GM23338 (cell line): Measurements from ENCODE around the gene KLKB1. TPM values are rescaled to one million over a fixed set of nuclear protein-coding genes. Genes with fewer than 3 reads are reported as not detected.

Source experiments
- ATAC-seq: fragments of 200-7000 bp; cut with Tn5 transposase; 3 replicates; pipeline ENCODE4 v1.9.1; 2020
- DNase-seq: peaks from one replicate; pipeline ENCODE4 v3.0.0-alpha.2; 2015; ENCODE audit warnings: low spot score
- H2AFZ ChIP-seq: fragments of 200-600 bp; sonication (generic); 2 replicates; pipeline ENCODE4 v1.8.0; 2016; ENCODE audit warnings: antibody characterized with exemption, mild to moderate bottlenecking, moderate library complexity
- H3F3A ChIP-seq: fragments of 200-600 bp; sonication (generic); replicated peaks from 2 replicates; pipeline ENCODE4 v1.8.0; 2017; ENCODE audit warnings: antibody characterized with exemption, mixed run types, low read depth
- H3K27ac ChIP-seq: fragments of 200-600 bp; sonication (generic); 2 replicates; pipeline ENCODE4 v1.6.1; 2016; ENCODE audit warnings: low read depth
- H3K27me3 ChIP-seq: fragments of 200-600 bp; sonication (generic); 2 replicates; pipeline ENCODE4 v1.8.0; 2016; ENCODE audit warnings: mild to moderate bottlenecking, mixed run types, moderate library complexity; ENCODE audit not compliant: insufficient read depth
- H3K36me3 ChIP-seq: fragments of 200-600 bp; sonication (generic); 2 replicates; pipeline ENCODE4 v1.8.0; 2016; ENCODE audit warnings: mild to moderate bottlenecking; ENCODE audit not compliant: insufficient read depth
- H3K4me1 ChIP-seq: fragments of 200-600 bp; sonication (generic); 2 replicates; pipeline ENCODE4 v1.8.0; 2016; ENCODE audit warnings: mild to moderate bottlenecking, moderate library complexity; ENCODE audit not compliant: insufficient read depth
- H3K4me2 ChIP-seq: fragments of 200-600 bp; sonication (generic); 2 replicates; pipeline ENCODE4 v1.7.1; 2017; ENCODE audit warnings: mixed run types
- H3K4me3 ChIP-seq: fragments of 200-600 bp; sonication (generic); 2 replicates; pipeline ENCODE4 v1.6.1; 2016; ENCODE audit warnings: mixed run types
- H3K79me2 ChIP-seq: fragments of 200-600 bp; sonication (generic); replicated peaks from 2 replicates; pipeline ENCODE4 v1.8.0; 2017; ENCODE audit warnings: mild to moderate bottlenecking; ENCODE audit not compliant: insufficient read depth
- H3K9me2 ChIP-seq: fragments of 200-600 bp; sonication (generic); 2 replicates; pipeline ENCODE4 v1.8.0; 2017; ENCODE audit not compliant: insufficient read depth
- H4K20me1 ChIP-seq: fragments of 200-600 bp; sonication (generic); replicated peaks from 2 replicates; pipeline ENCODE4 v1.8.0; 2017; ENCODE audit warnings: mild to moderate bottlenecking; ENCODE audit not compliant: insufficient read depth
- H3K27ac Mint-ChIP-seq: 2 replicates; pipeline ENCODE4 v1.8.0; 2020; ENCODE audit warnings: inconsistent platforms, mild to moderate bottlenecking, moderate library complexity, mixed read lengths
- H3K27me3 Mint-ChIP-seq: 3 replicates; pipeline ENCODE4 v1.8.0; 2022; ENCODE audit warnings: low read depth, mild to moderate bottlenecking, moderate library complexity, mixed read lengths, inconsistent platforms; ENCODE audit not compliant: insufficient read depth, poor library complexity
- H3K36me3 Mint-ChIP-seq: 3 replicates; pipeline ENCODE4 v1.8.0; 2021; ENCODE audit warnings: low read depth, mild to moderate bottlenecking, inconsistent platforms, moderate library complexity, mixed read lengths
- H3K4me1 Mint-ChIP-seq: 3 replicates; pipeline ENCODE4 v1.8.0; 2020; ENCODE audit warnings: mild to moderate bottlenecking, inconsistent platforms, mixed read lengths
- H3K4me3 Mint-ChIP-seq: 3 replicates; pipeline ENCODE4 v1.8.0; 2021; ENCODE audit warnings: moderate library complexity, mild to moderate bottlenecking, inconsistent platforms, mixed read lengths
- H3K9me3 Mint-ChIP-seq: 3 replicates; pipeline ENCODE4 v1.8.0; 2020; ENCODE audit warnings: moderate library complexity, mild to moderate bottlenecking, inconsistent platforms, mixed read lengths
- ETS1 ChIP-seq: IDR thresholded peaks from 2 replicates; pipeline ENCODE4 v1.6.1; 2016; ENCODE audit warnings: antibody characterized with exemption
- JUNB ChIP-seq: IDR thresholded peaks from one replicate; pipeline ENCODE4 v1.6.1; 2016; ENCODE audit warnings: antibody characterized with exemption; ENCODE audit not compliant: unreplicated experiment
- NANOG ChIP-seq: IDR thresholded peaks from 2 replicates; pipeline ENCODE4 v1.6.1; 2016; ENCODE audit warnings: antibody characterized with exemption, borderline replicate concordance
- ZNF331 ChIP-seq: fragments of 250-450 bp; sonication (Bioruptor Pico); IDR thresholded peaks from 2 replicates; pipeline ENCODE4 v1.5.0; 2020; ENCODE audit warnings: low read depth, mild to moderate bottlenecking, moderate library complexity
- polyA plus RNA-seq: library from polyadenylated mRNA; unstranded; fragments of >200 nt; fragmentation: Nextera tagmentation; extraction: Ambion mirVana; gene quantifications from 2 replicates; pipeline ENCODE4 v1.2.1, GENCODE V29; 2016
- total RNA-seq: library from RNA; depleted of rRNA; stranded (reverse); fragments of >200 nt; shearing (Covaris generic); gene quantifications from 2 replicates; pipeline ENCODE4 v1.2.3, GENCODE V29; 2014
- TF ChIP-seq, protein P1 (sequence below), 2 experiments: fragments of 200-600 bp in 1 of 2; sonication (generic) in 1 of 2; conservative IDR thresholded peaks; 2 replicates each; pipeline versions ENCODE4 v1.5.1 to v1.6.1; 2016 to 2017; ENCODE audit warnings: antibody characterized with exemption in 2 of 2, low read depth in 2 of 2, mild to moderate bottlenecking in 2 of 2, moderate library complexity in 1 of 2

Gene KLKB1
- total and polyA plus RNA-seq, 2 experiments from 2014 or later = 8.6 to 10.9 TPM

DNA sequence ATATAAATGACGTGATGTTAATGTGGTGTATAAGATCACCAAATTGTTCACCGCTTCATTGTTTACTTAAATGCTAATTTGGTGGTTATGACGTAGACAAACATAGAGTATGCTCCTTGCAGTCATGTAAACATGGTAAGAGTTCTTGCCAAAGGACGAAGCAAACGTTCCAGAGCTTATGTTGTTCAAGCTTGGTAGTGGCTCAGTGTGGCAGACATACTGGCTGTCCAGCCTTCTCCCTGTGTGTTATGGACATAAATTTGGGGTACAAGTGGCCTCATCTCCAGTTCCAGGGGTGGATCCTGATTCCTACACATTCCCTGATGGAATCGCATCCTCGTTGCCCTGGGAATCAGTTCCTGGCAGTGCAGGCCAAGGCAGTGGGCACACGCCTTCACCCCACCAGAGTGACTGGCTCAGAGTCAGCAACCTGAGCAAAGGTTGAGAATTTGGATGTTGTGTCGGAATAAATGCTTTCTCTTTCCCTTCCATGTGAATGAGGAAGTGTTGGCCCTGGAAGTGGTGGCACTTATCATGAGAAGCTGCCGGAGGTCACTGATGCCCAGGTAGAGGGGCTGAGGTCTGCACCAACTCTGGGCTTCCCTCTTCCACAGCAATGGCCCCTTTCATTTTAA, 64.1 kb downstream of the KLKB1 start:
- Histone ChIP-seq H3K9me2 (no peaks in the 10 kb centered on the region), H3K79me2 (no peaks in the 10 kb centered on the region), H3K36me3 (no peaks in the 10 kb centered on the region), H3K4me1 (0 out of 2 replicates have a peak, but pooled peaks cover 4% of the 10 kb centered on the region), H2AFZ (peak overlapping the region; percentile 38; the same call in 1 of the 2 replicates), H3K27ac (no peak overlapping the region), H3K4me3 (no peak overlapping the region), H3K27me3 (no peaks in the 10 kb centered on the region), H3F3A (0 out of 2 replicates have a peak, but pooled peaks cover 3% of the 10 kb centered on the region), H3K4me2 (no peak overlapping the region), H4K20me1 (no peaks in the 10 kb centered on the region)
- Mint-ChIP-seq H3K9me3 (no peaks in the 10 kb centered on the region), H3K4me3 (no peak overlapping the region), H3K36me3 (no peaks in the 10 kb centered on the region), H3K27ac (0 out of 2 replicates have a peak overlapping the region, but pooled peaks have one; percentile 6), H3K27me3 (peaks cover 7% of the 10 kb centered on the region), H3K4me1 (peaks cover 6% of the 10 kb centered on the region; the same call in 2 of the 3 replicates)
- TF ChIP-seq NANOG = no peak
- DNase-seq = no peak
- ATAC-seq = no peak

DNA sequence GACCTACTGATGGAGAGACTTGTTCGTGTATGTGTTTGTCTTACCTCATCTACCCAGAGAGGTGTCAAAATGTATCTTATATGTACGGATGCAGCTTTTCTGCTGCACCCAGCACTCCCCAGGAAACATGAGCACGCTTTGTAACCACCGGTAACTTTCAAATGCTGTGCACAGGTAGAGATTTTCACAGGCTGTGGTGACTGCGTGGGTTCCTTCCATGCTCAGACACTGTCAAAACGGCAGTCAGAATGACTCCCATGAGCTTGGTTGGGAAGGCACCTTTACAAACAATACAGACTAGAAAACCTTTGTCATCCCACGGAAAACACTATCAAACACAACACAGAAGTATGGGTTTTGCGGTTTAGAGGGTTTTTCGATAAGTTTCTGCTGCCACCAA, 66.9 kb downstream of the KLKB1 start:
- Histone ChIP-seq H3K27me3 (peaks cover 6% of the 10 kb centered on the region; the same call in 1 of the 2 replicates), H3F3A (peaks cover 3% of the 10 kb centered on the region; the same call in 1 of the 2 replicates), H3K36me3 (no peaks in the 10 kb centered on the region), H3K27ac (no peak overlapping the region), H4K20me1 (no peaks in the 10 kb centered on the region), H3K4me3 (no peak overlapping the region), H2AFZ (peak overlapping the region; percentile 87; the same call in 1 of the 2 replicates), H3K9me2 (no peaks in the 10 kb centered on the region), H3K4me1 (peaks cover 9% of the 10 kb centered on the region; the same call in 1 of the 2 replicates), H3K79me2 (no peaks in the 10 kb centered on the region), H3K4me2 (no peak overlapping the region)
- TF ChIP-seq ZNF331 (CRISPR knock-in tag) = no peak
- TF ChIP-seq ETS1 = no peak
- no peak for TF ChIP-seq JUNB
- no peaks in the 10 kb centered on the region for H3K36me3 Mint-ChIP-seq
- no peak overlapping the region; the same call in 1 of the 2 replicates for H3K27ac Mint-ChIP-seq
- peaks cover 14% of the 10 kb centered on the region for H3K4me1 Mint-ChIP-seq
- no peaks in the 10 kb centered on the region for H3K9me3 Mint-ChIP-seq
- H3K27me3 Mint-ChIP-seq = peaks cover 5% of the 10 kb centered on the region
- no peak for DNase-seq
- ATAC-seq = no peak
- H3K4me3 Mint-ChIP-seq = no peak overlapping the region

DNA sequence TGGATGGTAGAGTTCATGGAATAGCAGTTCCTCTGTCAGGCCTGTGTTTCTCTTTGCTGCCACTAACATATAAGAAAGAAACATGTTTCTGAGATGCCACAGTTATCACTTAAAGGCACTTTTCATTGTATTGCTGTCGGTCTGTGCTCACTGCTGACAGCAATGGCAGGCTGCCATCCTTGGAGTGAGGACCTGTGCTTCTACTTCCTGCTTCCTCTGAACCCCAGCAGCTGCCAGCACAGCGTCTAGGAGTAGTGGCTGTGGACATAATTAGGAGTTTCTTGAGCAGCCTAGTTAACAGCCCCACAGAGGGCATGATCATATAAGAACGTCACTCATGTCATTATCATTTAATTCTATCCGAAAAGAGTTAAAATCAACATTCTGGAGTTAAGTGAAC, 69.2 kb downstream of the KLKB1 start:
- Mint-ChIP-seq H3K36me3 (no peaks in the 10 kb centered on the region), H3K27me3 (peaks cover 6% of the 10 kb centered on the region), H3K9me3 (no peaks in the 10 kb centered on the region), H3K4me1 (peaks cover 14% of the 10 kb centered on the region), H3K4me3 (no peak overlapping the region), H3K27ac (no peak overlapping the region)
- Histone ChIP-seq H2AFZ (peak overlapping the region; percentile 94; the same call in 1 of the 2 replicates), H4K20me1 (no peaks in the 10 kb centered on the region), H3K27ac (no peak overlapping the region), H3F3A (peaks cover 3% of the 10 kb centered on the region; the same call in 1 of the 2 replicates), H3K4me3 (no peak overlapping the region), H3K4me1 (peaks cover 9% of the 10 kb centered on the region; the same call in 1 of the 2 replicates), H3K9me2 (no peaks in the 10 kb centered on the region), H3K36me3 (no peaks in the 10 kb centered on the region), H3K79me2 (no peaks in the 10 kb centered on the region), H3K27me3 (peaks cover 8% of the 10 kb centered on the region; the same call in 1 of the 2 replicates), H3K4me2 (no peak overlapping the region)
- ATAC-seq (no peak), DNase-seq (no peak)
- no peak for TF ChIP-seq JUNB
- TF ChIP-seq, protein P1, sequence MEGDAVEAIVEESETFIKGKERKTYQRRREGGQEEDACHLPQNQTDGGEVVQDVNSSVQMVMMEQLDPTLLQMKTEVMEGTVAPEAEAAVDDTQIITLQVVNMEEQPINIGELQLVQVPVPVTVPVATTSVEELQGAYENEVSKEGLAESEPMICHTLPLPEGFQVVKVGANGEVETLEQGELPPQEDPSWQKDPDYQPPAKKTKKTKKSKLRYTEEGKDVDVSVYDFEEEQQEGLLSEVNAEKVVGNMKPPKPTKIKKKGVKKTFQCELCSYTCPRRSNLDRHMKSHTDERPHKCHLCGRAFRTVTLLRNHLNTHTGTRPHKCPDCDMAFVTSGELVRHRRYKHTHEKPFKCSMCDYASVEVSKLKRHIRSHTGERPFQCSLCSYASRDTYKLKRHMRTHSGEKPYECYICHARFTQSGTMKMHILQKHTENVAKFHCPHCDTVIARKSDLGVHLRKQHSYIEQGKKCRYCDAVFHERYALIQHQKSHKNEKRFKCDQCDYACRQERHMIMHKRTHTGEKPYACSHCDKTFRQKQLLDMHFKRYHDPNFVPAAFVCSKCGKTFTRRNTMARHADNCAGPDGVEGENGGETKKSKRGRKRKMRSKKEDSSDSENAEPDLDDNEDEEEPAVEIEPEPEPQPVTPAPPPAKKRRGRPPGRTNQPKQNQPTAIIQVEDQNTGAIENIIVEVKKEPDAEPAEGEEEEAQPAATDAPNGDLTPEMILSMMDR (conservative IDR thresholded peaks at IDR 0.05; ENCODE audit: low read depth in 2 of 2) = no peak
- TF ChIP-seq ETS1 = no peak
